Osteocyte (in vitro differentiated cells): ENCODE measurements around the gene SYK. TPM values are rescaled to one million over a fixed set of nuclear protein-coding genes. Genes with fewer than 3 reads are reported as not detected.
A peak's percentile ranks its signal among the peaks of the same experiment; 100 is the strongest.

Experiments used
- DNase-seq: peaks from one replicate; pipeline ENCODE4 v3.0.0; 2021; ENCODE audit warnings: mixed read lengths; ENCODE audit not compliant: unreplicated experiment; ENCODE audit errors: extremely low spot score
- H3K27ac Mint-ChIP-seq: one replicate; pipeline ENCODE4 v1.8.0; 2021; ENCODE audit warnings: mild to moderate bottlenecking, mixed read lengths; ENCODE audit not compliant: unreplicated experiment
- H3K27me3 Mint-ChIP-seq: one replicate; pipeline ENCODE4 v1.8.0; 2021; ENCODE audit warnings: mixed read lengths; ENCODE audit not compliant: unreplicated experiment
- H3K36me3 Mint-ChIP-seq: one replicate; pipeline ENCODE4 v1.8.0; 2021; ENCODE audit warnings: mixed read lengths; ENCODE audit not compliant: unreplicated experiment
- H3K4me1 Mint-ChIP-seq: one replicate; pipeline ENCODE4 v1.8.0; 2021; ENCODE audit warnings: mixed read lengths; ENCODE audit not compliant: unreplicated experiment
- H3K4me3 Mint-ChIP-seq: one replicate; pipeline ENCODE4 v1.8.0; 2021; ENCODE audit warnings: mild to moderate bottlenecking, moderate library complexity, mixed read lengths; ENCODE audit not compliant: unreplicated experiment
- H3K9me3 Mint-ChIP-seq: one replicate; pipeline ENCODE4 v1.8.0; 2021; ENCODE audit warnings: mixed read lengths; ENCODE audit not compliant: unreplicated experiment
- total RNA-seq: library from RNA; stranded (reverse); gene quantifications from 2 replicates; pipeline ENCODE4 v1.2.1, GENCODE V29; 2021
- TF ChIP-seq, protein P1 (sequence below): fragments of 200-600 bp; sonication (generic); IDR thresholded peaks from 2 replicates; pipeline ENCODE4 v1.5.0; 2021; ENCODE audit warnings: antibody characterized with exemption, mild to moderate bottlenecking, moderate library complexity

The SYK gene
- total RNA-seq, 1 donor from 2014 or later, result not detected

- DNase-seq, result no peak
- Mint-ChIP-seq H3K4me3 (no peak overlapping the region), H3K27me3 (peaks cover 2% of the 10 kb centered on the region), H3K9me3 (no peaks in the 10 kb centered on the region), H3K27ac (no peak overlapping the region), H3K4me1 (no peaks in the 10 kb centered on the region), H3K36me3 (no peaks in the 10 kb centered on the region)
- TF ChIP-seq, protein P1, sequence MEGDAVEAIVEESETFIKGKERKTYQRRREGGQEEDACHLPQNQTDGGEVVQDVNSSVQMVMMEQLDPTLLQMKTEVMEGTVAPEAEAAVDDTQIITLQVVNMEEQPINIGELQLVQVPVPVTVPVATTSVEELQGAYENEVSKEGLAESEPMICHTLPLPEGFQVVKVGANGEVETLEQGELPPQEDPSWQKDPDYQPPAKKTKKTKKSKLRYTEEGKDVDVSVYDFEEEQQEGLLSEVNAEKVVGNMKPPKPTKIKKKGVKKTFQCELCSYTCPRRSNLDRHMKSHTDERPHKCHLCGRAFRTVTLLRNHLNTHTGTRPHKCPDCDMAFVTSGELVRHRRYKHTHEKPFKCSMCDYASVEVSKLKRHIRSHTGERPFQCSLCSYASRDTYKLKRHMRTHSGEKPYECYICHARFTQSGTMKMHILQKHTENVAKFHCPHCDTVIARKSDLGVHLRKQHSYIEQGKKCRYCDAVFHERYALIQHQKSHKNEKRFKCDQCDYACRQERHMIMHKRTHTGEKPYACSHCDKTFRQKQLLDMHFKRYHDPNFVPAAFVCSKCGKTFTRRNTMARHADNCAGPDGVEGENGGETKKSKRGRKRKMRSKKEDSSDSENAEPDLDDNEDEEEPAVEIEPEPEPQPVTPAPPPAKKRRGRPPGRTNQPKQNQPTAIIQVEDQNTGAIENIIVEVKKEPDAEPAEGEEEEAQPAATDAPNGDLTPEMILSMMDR, result no peak
These were observed 40.0 kb downstream of the SYK start for GRCh38 chr9:90841615-90842014.

- Mint-ChIP-seq H3K9me3 (no peaks in the 10 kb centered on the region), H3K27me3 (peaks cover under 1% of the 10 kb centered on the region), H3K27ac (no peak overlapping the region), H3K4me3 (no peak overlapping the region), H3K4me1 (no peaks in the 10 kb centered on the region), H3K36me3 (no peaks in the 10 kb centered on the region)
- DNase-seq, result no peak
- TF ChIP-seq, protein P1, result no peak
These were observed 40.7 kb downstream of the SYK start for GRCh38 chr9:90842176-90842777.

- H3K4me1 Mint-ChIP-seq, result no peaks in the 10 kb centered on the region
- H3K27me3 Mint-ChIP-seq, result no peaks in the 10 kb centered on the region
- DNase-seq, result no peak
- no peaks in the 10 kb centered on the region for H3K9me3 Mint-ChIP-seq
- TF ChIP-seq, protein P1, result no peak
- H3K36me3 Mint-ChIP-seq, result no peaks in the 10 kb centered on the region
- H3K27ac Mint-ChIP-seq, result no peak overlapping the region
- H3K4me3 Mint-ChIP-seq, result no peak overlapping the region
These were observed 41.4 kb downstream of the SYK start for GRCh38 chr9:90842996-90843395.

- Mint-ChIP-seq H3K27ac (no peak overlapping the region), H3K36me3 (no peaks in the 10 kb centered on the region), H3K9me3 (no peaks in the 10 kb centered on the region), H3K4me3 (no peak overlapping the region), H3K4me1 (no peaks in the 10 kb centered on the region), H3K27me3 (no peaks in the 10 kb centered on the region)
- TF ChIP-seq, protein P1, result no peak
- DNase-seq, result no peak
These were observed 41.9 kb downstream of the SYK start for GRCh38 chr9:90843525-90843924.

DNA sequence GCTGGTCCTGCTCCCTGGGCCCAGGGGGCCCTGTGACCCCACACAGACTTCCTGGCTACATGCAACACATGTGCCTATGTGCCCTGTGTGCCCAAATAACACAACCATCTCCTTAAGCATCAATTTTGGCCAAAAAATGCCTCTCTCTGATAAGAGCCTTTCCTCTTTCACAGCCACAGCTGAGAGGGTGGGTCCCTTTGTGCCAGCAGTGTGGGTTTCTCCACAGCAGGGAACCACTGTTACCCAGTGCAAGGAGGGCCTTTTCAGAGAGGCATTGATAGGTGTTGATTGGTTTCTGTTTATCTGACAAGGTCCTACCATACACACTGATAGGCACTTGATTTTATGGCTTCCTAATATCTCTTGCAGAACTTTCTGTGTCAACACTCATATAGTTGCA is 42.7 kb downstream of the SYK start:
- Mint-ChIP-seq H3K27me3 (no peaks in the 10 kb centered on the region), H3K9me3 (no peaks in the 10 kb centered on the region), H3K4me1 (no peaks in the 10 kb centered on the region), H3K36me3 (no peaks in the 10 kb centered on the region), H3K27ac (no peak overlapping the region), H3K4me3 (no peak overlapping the region)
- DNase-seq, result peak; percentile 32
- TF ChIP-seq, protein P1, result no peak
